GM18868 (cell line): Measurements from ENCODE around the gene RTL1.

ENCODE experiments used
- ATAC-seq: cut with Tn5 transposase; IDR thresholded peaks from one replicate; pipeline ENCODE4 v1.9.1; 2021; ENCODE audit warnings: mild to moderate bottlenecking, moderate library complexity; ENCODE audit not compliant: unreplicated experiment

Gene RTL1

DNA sequence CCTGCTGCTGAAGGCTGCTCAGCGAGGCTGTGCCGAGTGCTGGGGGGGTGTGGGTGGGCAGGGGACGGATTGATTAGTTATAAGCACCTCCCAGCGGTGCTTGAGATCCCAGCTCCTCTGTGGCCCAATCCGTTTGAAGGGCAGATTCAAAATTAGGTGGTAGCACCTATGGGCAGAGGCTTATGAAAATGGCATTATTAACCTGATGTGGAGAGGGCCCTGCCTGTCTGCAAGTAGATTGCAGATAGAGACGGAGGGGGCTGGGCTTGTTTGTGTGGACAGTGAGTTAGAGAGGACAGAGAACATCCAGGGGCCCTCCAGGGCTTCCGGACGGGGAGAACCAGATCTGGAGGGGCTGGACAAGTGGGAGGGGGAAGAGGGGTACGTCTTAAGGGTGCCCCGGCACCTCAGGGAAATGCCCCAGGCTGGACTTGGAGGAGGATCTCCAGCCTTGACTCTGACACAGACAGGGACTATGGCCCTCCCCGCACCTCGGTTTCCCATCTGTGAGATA lies at the start of gene RTL1:
RTL1 (minus strand) TSS at position 51 of the 514 bp plus-strand sequence. CDS start 18,934 bp downstream, outside the sequence.
- ATAC-seq, result no peak

DNA sequence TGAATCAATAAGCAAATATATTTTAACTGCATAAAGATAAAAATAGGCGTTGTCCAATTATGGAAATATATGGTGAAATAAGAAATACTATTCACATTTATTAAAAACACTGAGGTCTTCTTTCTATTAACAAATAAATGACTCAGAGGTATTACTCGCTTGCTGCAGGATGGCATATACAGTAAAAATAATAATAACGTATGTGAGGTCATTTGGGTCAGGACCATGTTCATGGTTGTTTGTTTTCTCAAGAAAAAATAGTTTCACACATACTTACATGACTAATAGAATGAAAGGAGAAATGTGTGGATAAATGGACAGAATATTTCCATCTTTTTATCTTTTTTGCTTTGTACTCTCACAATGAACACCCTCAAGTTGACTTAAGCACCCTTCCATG lies 46.5 kb upstream of the RTL1 start:
- no peak for ATAC-seq

DNA sequence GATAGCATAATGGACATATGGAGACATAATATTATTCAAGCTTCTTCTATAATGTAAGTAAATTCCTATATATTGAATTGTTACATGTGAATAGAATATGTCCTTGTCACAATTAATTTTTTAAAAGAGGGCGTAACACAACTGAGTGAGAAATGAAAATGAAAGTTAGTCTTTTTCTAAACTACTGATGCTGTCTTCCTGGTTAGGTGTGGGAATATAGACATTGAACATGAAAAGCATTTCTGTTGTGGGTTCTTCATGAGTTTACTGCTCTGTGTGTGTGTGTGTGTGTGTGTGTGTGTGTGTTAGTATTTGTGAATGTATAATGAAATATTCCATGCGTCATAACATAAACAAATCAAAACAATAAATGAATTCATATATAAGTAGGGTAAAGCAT lies 40.5 kb upstream of the RTL1 start:
- no peak for ATAC-seq

DNA sequence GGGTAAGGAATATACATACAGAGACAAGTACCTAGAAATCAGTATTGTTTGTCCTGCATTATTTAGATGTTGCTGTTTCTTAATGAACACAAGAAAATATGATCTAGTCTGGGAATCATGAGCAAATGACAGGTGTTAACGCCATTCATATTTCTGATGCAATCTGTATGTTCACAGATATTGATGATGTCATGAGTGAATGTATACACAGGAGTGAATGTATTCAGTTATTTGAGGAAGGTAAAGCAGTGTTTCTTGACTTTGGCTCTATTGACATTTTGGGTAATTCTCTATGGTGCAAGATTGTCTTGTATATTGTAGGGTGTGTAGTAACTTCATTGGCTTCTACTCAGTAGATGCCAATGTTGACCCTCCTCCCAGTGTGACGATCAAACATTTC lies 26.7 kb upstream of the RTL1 start:
- ATAC-seq, result no peak

DNA sequence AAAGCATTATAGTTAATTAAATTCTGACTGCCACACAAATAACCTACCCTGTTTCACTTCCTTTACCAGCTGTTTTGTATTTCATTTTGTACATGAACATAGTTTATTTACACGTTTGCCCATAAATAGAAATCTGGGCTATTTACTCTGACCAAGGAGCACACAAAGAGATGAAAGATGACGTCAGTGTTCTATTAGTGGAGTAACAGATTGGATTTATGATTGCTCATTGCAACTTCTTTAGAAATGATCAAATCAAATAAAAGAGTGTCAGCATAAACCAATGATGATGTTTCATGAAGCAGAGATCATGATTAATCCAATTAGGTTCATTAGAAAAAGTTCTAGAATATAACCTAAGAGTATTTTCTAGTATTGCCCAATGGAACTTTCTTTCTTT lies 12.0 kb upstream of the RTL1 start:
- ATAC-seq, result no peak

DNA sequence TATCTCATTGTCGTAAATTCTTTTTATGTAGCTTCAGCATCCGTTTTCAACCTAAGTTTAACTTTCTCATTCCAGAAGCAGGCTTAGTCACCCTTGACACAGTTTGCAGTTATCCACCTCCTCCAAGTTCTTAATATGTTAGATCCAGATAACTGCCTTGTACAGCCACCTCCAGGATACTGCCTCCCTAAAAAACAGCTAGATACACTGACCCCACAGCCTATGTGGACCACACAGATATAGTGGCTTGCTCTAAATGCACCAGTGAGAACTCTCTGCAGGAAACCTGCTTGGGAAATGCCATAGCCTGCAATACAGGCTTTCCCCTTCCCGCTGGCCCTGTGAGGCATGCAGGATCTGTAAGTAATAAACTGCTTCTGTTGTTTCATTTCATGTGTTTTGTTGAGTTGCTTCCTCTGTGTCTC lies 11.1 kb upstream of the RTL1 start:
- ATAC-seq, result no peak

DNA sequence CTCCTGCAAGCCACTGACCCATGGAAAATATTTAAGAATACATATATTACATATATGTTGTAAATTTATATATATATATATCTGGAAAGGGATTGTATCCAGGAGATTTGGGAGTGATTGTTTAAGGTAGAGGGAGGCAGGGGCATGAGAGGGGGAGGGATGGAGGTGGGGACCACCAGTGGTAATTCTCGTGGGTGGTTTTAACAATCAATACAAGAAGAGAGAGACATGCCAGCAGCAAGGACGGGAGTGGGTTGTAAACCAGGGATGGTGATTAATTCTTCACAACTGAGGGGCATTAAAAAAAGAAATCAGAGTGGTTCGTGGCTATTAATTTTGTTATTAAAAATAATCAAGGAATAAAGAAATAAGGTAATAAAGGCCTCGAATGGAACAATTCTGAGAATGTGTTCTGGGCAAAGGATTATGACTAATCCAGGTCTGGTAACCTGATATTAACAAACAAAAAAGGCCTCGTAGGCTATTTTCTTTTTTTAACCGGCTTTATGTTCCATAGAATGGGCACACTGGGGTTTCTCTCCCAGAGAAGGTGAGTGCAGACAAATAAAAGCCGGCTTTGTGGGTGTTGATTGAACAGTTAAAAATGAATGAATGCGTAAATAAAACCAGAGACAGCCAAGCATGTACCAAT lies 8.3 kb upstream of the RTL1 start:
- no peak for ATAC-seq

DNA sequence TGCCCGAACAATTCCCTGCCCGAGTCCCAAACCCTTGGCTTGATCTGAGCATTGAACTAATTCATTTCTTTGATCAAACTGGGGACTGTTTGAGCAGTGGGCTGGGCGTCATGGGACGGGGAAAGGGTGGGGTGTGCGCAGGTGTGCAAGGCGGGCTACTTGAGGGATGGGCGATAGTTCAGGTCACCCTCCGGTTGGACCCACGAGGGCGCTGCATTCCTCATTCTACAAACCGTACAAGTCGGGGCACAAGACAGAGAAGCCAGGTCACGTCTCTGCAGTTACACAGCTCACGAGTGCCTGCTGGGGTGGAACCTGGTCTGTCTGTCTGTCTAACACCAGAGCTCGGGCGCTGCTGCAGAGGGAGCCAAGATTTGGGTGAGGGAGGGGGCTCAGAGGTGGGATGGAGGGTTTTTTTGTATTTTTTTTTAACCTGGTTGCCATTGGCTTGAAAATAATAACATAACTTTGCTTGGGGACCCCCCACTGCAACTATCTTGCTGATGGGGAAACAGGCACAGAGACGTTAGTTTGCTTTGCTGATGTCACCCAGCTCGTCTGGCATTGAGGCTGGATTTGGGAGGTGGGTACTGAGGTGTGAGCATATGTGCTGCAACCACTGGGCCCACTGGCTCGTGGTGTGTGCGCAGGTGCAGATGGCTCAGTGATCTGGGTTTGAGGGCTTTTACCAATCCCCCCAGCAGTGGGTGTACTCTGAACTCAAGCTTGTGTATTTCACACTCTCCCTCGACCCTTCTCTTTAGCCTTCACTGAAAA lies 7.6 kb upstream of the RTL1 start:
- no peak for ATAC-seq

DNA sequence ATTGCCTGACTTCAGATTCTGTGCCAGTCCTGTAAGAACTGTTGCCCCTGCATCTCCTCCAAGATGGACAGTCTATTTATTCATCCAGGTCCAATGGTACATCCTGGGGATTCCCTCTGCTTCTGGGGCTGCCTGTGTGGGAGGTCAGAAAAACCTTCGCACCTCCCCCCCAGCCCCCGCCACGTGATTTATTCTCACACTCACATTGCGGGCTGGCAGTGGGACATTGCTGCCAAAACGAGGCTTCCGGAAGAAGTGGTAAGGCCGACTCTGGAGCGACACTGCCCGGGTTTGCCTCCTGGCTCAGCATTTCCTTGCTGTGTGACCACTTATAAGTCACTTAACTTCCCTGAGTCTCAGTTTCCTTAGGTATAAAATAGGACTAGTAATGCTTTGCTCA lies 5.9 kb upstream of the RTL1 start:
- ATAC-seq, result no peak

DNA sequence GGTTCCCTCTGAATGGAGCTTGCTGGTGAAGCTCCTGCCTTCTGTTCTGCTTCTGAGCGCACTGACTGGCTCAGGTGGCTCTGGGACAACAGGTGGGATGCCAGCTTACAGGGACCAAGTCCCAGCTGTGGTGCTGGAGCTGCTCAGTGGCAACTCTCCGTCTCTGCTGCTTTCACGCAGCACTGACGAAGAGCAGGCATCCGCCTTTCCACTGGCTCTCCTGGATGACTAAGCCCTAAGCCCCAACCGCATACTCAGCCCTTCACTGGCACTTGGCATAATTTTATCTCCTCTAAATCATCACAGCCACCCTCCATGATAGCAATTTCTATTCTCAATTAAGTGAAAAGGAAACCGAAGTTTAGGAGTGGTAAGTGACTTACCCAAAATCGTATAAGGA lies 3.7 kb upstream of the RTL1 start:
- no peak for ATAC-seq

DNA sequence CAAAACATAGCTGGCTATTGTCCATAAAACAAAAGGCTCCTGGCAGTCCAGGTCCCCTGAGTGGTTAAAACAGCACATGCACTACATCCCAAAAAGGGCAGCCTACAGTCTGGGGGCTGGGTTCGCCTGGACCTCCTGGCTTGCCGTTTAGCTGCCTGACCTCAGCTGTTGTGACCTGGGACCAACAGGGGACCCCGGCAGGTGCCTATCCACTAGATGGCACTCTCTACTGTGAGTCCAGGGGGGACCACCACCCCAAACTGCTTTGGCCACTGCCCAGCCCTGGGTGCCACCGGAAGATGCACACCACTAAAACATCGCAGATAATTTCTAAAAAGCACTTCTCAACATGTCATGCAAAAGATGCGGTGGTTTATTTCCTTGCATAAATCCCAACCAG lies 2.9 kb upstream of the RTL1 start:
- no peak for ATAC-seq

DNA sequence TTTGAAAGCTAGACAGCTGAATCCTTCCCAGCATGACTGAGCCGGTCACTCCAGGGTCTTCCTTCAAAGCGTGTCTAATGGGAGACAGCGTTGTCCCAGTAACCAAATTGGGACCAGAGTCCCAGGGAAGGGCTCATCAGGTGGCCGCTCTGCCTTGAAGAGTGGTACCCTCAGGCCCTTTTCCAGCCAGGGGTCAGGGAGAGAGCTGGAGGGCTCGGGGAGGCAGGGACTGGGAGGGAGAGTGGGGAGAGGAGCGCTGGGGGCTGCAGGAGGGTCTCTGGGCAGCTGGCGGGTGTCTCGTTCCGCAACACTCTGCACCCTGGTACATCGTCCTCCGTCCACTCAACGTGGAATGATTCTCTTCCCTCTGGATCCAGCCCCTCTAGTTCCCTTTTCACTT lies 1.6 kb upstream of the RTL1 start:
- ATAC-seq, result no peak

DNA sequence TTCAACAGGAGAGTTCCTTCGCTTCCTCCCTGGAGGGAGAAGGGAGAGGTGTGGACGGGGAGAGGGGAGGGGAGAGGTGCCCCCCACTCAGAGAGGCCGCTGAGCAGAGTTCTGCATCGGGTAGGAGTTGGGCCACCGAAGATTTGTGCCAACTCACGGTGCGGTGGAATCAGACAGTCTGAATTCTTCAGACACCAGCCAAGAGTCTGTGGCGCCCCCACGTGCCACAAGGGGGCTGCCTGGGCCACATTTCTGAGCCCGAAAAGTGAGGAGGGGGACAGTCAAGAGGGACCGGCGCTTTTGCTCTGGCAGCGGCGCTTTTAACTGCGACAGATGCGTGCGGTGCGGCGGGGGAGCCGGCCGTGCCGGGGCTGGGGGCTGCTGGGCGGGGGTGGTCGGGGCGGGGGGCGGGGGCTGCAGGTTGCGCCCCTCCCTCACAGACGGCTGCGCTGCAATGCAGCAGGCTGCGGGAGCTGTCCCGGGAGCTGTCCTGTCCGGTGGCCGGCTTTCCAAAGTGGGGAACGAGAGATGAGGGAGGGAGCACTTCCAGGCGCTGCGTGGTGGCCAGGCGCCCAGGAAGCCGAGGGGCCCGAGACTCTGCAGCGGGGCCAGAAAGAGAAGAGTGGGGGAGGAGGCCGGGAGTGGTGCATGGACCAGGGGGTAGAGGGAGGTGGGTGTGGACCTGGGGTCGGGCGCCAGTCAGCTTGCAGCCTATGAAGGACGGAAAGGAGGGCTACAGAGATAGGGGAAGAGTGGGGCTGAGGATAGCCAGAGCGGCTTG lies 975 bp upstream of the RTL1 start:
- ATAC-seq, result no peak

DNA sequence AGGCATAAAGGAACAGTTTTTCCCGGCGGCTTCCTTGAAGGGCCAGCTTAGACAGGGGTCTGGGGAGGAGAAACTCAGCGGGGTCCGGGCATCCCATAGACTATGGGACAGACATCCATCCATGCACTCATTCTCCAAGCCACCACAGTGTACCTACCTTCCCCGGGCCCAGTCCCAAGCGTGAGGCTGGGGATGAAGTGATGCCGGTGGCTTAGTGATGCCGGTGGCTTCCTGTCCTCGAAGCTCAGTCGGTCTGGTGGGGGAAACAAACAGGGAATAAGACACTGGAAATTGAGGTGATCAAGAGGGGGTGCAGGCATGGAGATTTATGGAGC lies 421 bp downstream of the RTL1 start:
- no peak for ATAC-seq

DNA sequence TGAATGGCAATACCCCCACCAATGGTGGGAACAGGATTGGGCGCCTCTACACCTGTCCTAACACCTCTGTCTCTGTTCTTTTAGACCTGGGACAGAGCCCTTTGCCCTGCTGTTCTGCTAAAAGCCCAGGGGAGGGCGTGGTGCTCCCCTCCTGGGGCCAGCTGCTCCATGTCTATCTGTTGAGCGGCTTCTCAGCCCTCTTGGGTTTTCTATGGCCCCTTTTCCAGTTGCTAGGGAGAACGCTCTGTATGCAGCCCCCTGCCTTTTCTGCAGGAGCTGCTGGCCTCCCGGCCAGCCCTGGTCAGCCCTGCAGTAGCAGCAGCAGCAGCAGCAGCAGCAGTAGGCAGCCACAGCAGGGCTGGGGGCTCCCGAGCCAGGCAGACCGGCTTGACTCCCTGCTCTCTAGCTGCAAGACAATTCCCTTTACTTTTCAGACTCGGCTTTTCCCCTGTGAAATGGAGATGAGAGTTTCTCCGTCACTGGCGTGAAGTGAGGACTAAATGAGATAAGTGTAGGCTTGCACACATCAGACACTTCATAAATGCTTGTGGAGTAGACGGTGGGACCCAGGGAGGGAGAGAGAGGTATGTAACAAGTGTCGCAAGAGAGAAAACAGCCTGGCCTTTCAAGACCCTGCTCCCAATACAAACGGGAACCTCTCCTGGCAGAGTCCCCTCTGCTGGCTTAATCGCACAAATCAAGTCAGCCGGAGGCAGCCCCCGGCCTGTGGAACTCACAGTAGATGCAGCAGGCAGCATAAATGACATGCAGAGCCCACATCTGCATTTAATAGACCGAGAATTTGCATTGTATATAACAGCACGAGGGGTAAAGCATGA lies 1.0 kb downstream of the RTL1 start:
- ATAC-seq, result no peak

DNA sequence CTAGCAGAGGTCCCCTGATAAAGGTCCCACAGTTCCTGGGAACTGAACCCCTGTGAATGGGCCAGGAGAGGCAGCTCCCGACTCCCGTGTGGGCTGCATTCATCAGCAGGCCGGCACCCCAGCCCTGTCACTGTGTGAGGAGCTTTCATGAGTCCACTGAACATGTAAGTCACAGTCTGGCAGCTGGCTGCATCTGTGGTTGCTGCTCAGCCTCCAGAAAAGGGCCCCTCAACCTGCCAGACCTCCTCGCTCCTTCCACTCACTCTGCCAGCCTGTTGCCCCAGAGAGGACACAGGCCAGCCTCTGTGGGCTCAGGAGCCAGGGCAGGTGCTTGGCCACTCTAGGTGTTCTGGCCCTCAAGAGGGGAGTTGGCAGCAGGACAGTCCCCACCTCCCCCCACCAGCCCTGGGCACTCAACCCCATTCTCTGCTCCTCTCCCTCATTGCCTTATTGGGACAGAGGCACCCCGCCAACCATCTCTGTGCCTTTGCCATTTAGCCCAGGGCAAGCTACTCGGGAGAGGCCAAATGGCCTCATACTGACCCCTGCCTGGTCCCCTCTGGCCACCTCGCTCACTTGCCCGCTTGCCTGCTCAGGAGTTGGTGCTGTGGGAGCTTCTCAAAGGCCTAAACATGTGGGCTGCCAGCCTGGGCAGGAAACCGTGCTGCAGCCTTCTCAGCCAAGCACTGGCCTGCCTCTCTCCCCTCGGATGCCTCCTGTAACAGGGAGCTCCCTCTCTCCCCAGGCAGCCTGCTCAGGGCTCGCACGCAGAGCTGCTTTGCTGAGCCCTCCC lies 1.9 kb downstream of the RTL1 start:
- ATAC-seq, result no peak

DNA sequence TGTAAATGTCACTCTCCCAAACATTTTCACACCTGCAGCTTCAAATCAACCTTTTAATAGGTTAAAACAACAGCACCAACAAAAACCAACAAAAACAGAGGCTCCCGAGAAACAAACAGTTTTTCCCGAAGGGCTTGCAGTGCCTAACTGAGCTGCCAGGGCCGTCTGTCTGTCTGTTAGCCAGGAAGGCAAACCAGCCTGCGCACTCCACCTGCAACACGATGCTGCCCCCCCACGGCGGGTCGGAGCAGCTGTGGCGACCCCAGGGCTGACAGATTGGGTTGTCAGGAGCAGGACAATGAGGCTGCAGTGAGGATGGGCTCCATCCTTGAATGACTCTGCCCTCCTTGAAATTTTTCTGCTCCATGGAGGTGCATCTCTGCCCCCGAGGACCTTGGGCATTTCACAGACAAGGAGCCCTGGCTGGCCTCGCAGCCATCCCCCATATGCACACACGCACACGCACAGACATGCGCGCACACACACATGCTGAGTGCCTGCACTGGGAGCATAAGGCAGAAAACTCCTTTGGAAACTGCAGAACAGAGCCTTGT lies 2.6 kb downstream of the RTL1 start:
- ATAC-seq, result no peak

DNA sequence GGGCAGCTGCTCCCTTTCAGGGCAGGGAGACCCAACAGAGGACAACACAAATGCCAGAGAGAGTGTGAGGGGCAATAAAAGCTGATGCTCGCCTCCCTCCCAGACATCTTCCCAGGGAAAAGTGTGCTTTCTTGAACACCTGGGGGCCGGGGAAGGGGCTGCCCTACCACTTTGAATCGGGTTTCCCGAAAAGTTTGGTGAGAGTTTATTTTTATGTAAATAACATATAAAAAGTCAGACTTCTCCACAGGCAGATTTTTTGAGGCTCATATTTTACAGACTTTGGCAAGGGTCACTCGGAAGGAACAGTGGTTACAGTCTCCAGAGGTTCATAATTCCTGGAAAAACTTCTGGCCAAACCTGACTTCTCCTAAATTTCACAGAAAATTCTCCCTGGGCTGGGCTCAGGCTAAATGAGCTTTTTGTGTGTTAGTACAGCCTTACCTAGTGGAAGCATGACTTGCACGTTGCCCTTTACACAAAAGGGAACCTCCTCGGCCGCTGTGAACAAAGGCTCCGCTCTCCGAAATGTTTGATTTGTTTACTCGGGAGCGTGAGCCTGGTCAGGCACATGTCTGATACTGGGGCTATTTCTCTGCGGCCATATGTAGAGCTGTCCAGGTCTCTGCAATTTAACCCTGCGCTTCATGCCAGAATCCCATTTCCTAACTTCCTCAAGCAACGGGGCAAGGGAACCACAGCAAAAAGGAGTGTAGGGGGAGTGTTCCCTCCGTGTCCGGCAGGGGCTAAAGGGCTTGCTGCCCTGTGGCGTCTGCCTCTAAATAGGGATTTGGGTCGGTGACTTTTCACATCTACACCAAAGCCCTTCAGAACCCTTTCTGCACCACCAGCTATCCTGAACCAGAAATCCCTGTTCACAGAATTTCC lies 3.4 kb downstream of the RTL1 start:
- ATAC-seq, result no peak
